GM19397 (cell line): ENCODE data around the gene ZMYM4.
A peak's percentile ranks its signal among the peaks of the same experiment; 100 is the strongest.

ENCODE experiments used
- ATAC-seq: cut with Tn5 transposase; IDR thresholded peaks from one replicate; pipeline ENCODE4 v1.9.1; 2021; ENCODE audit warnings: mild to moderate bottlenecking, moderate library complexity; ENCODE audit not compliant: unreplicated experiment

ZMYM4 gene

GRCh38 chr1:35274197-35274596 is 5.7 kb downstream of the ZMYM4 start:
- ATAC-seq = no peak

- ATAC-seq = no peak
Measured at GRCh38 chr1:35278886-35279554, 10.5 kb downstream of the ZMYM4 start.

- no peak for ATAC-seq
Measured at GRCh38 chr1:35279555-35279904, 11.0 kb downstream of the ZMYM4 start.

- ATAC-seq = no peak
Measured at GRCh38 chr1:35280006-35280405, 11.5 kb downstream of the ZMYM4 start.

- ATAC-seq = no peak
Measured at GRCh38 chr1:35281565-35281964, 13.1 kb downstream of the ZMYM4 start.

GRCh38 chr1:35282172-35282571 is 13.7 kb downstream of the ZMYM4 start:
- no peak for ATAC-seq

GRCh38 chr1:35284852-35285251 is 16.3 kb downstream of the ZMYM4 start:
- ATAC-seq = no peak

GRCh38 chr1:35285771-35286606 is 17.5 kb downstream of the ZMYM4 start:
- no peak for ATAC-seq

- no peak for ATAC-seq
Measured at GRCh38 chr1:35287807-35288640, 19.5 kb downstream of the ZMYM4 start.

- no peak for ATAC-seq
Measured at GRCh38 chr1:35288761-35289160, 20.3 kb downstream of the ZMYM4 start.

GRCh38 chr1:35290452-35290851 is 21.9 kb downstream of the ZMYM4 start:
- ATAC-seq = no peak

GRCh38 chr1:35294809-35295208 is 26.3 kb downstream of the ZMYM4 start:
- ATAC-seq = no peak

GRCh38 chr1:35297886-35298285 is 29.4 kb downstream of the ZMYM4 start:
- no peak for ATAC-seq

- ATAC-seq = peak; percentile 52
Measured at GRCh38 chr1:35298464-35298863, 30.0 kb downstream of the ZMYM4 start.

- no peak for ATAC-seq
Measured at GRCh38 chr1:35300376-35300775, 31.9 kb downstream of the ZMYM4 start.

- no peak for ATAC-seq
Measured at GRCh38 chr1:35301674-35302392, 33.3 kb downstream of the ZMYM4 start.

GRCh38 chr1:35305383-35305782 is 36.9 kb downstream of the ZMYM4 start:
- no peak for ATAC-seq

- no peak for ATAC-seq
Measured at GRCh38 chr1:35315649-35316048, 47.1 kb downstream of the ZMYM4 start.

GRCh38 chr1:35316264-35316663 is 47.8 kb downstream of the ZMYM4 start:
- ATAC-seq = no peak

- ATAC-seq = no peak
Measured at GRCh38 chr1:35319988-35320713, 51.6 kb downstream of the ZMYM4 start.
